Sigmoid colon (tissue), 7 donors: ENCODE data around the gene GSS. TPM values are rescaled to one million over a fixed set of nuclear protein-coding genes. Genes with fewer than 3 reads are reported as not detected.

Experiments
- DNase-seq: peaks from one replicate; pipeline ENCODE4 v3.0.0-alpha.2; 2019
- H3K27ac ChIP-seq, 4 donors: fragments of 200-600 bp; sonication (generic); one replicate each; pipeline ENCODE4 v1.5.1; 2016 to 2019; ENCODE audit warnings: mild to moderate bottlenecking in 1 of 4
- H3K27me3 ChIP-seq, 3 donors: fragments of 200-600 bp; sonication (generic); one replicate each; pipeline ENCODE4 v1.5.1; 2019; ENCODE audit warnings: mild to moderate bottlenecking in 1 of 3
- H3K36me3 ChIP-seq, 4 donors: fragments of 200-600 bp; sonication (generic); one replicate each; pipeline ENCODE4 v1.5.1; 2016 to 2019
- H3K4me1 ChIP-seq, 4 donors: fragments of 200-600 bp; sonication (generic); one replicate each; pipeline ENCODE4 v1.5.1; 2017 to 2019
- H3K4me3 ChIP-seq, 4 donors: fragments of 200-600 bp; sonication (generic); one replicate each; pipeline ENCODE4 v1.5.1; 2017 to 2019; ENCODE audit warnings: mild to moderate bottlenecking in 2 of 4, moderate library complexity in 1 of 4
- H3K9me3 ChIP-seq, 4 donors: fragments of 200-600 bp in 3 of 4; sonication (generic) in 3 of 4; one replicate each; pipeline versions ENCODE4 v1.5.1 to v1.6.1; 2013 to 2019
- EP300 ChIP-seq, 4 donors: sonication (generic); formaldehyde crosslinking; IDR thresholded peaks; one replicate each; pipeline ENCODE4 v1.6.1; 2017; ENCODE audit warnings: antibody characterized with exemption in 4 of 4
- POLR2A ChIP-seq, 2 donors: fragments of 450-650 bp; IDR thresholded peaks; one replicate each; pipeline ENCODE4 v1.6.1; 2016; ENCODE audit warnings: antibody characterized with exemption in 2 of 2, mild to moderate bottlenecking in 2 of 2, moderate library complexity in 2 of 2
- POLR2AphosphoS5 ChIP-seq, 4 donors: sonication (generic); formaldehyde crosslinking; IDR thresholded peaks; one replicate each; pipeline ENCODE4 v1.6.1; 2017; ENCODE audit warnings: antibody characterized with exemption in 4 of 4
- WGBS, 2 donors: extraction: QIAGEN DNeasy Blood & Tissue Kit; methylation state at CpG; one replicate each; pipeline ENCODE4 v1.1.7; 2013; 5-methylcytosine and 5-hydroxymethylcytosine counted together
- intact Hi-C: fragments of 100-400 bp; cut with DNase I; formaldehyde crosslinking; loops from one replicate; pipeline ENCODE4 v1.15.1; 2023
- polyA plus RNA-seq, 3 donors: library from polyadenylated mRNA; stranded (reverse); fragments of 200-250 nt; gene quantifications; one replicate each; pipeline ENCODE4 v1.2.3, GENCODE V29; 2013
- total RNA-seq, 4 donors: library from RNA; depleted of rRNA; stranded (reverse); fragments of >200 nt; gene quantifications; one replicate each; pipeline ENCODE4 v1.1.0, GENCODE V29; 2016
- TF ChIP-seq, protein P1 (sequence below), 4 experiments: fragments of 450-650 bp in 3 of 4; fragments of 200-600 bp in 1 of 4; IDR thresholded peaks; one replicate each; pipeline ENCODE4 v1.5.1; 2016 to 2019; ENCODE audit warnings: antibody characterized with exemption in 4 of 4, mild to moderate bottlenecking in 3 of 4, moderate library complexity in 2 of 4
- donor health status: healthy with polysubstance abuse.
- donor health status: Bipolar disorder and iron deficiency.
- donor health status: healthy.

Gene GSS
- total and polyA plus RNA-seq, 7 donors, result 22.9 to 80.7 (median 30.5) TPM

GRCh38 chr20:34970193-34970840 is 14.7 kb upstream of the GSS start:
- H3K27me3 ChIP-seq, result no peaks in the 10 kb centered on the region
- no peaks in the 10 kb centered on the region for H3K36me3 ChIP-seq
- intact Hi-C loops, result no loop called here
- no peaks in the 10 kb centered on the region for H3K4me1 ChIP-seq
- no peak overlapping the region for H3K27ac ChIP-seq
- no peak for DNase-seq
- H3K4me3 ChIP-seq, result no peak overlapping the region
- 96% methylated on average over 7 of the region's 7 CpGs for WGBS, 2 donors
- no peaks in the 10 kb centered on the region for H3K9me3 ChIP-seq
- TF ChIP-seq POLR2AphosphoS5 (IDR thresholded peaks at IDR 0.05), result no peak
- TF ChIP-seq, protein P1, sequence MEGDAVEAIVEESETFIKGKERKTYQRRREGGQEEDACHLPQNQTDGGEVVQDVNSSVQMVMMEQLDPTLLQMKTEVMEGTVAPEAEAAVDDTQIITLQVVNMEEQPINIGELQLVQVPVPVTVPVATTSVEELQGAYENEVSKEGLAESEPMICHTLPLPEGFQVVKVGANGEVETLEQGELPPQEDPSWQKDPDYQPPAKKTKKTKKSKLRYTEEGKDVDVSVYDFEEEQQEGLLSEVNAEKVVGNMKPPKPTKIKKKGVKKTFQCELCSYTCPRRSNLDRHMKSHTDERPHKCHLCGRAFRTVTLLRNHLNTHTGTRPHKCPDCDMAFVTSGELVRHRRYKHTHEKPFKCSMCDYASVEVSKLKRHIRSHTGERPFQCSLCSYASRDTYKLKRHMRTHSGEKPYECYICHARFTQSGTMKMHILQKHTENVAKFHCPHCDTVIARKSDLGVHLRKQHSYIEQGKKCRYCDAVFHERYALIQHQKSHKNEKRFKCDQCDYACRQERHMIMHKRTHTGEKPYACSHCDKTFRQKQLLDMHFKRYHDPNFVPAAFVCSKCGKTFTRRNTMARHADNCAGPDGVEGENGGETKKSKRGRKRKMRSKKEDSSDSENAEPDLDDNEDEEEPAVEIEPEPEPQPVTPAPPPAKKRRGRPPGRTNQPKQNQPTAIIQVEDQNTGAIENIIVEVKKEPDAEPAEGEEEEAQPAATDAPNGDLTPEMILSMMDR (IDR thresholded peaks at IDR 0.05), result no peak
- TF ChIP-seq POLR2A (IDR thresholded peaks at IDR 0.05), result no peak
- TF ChIP-seq EP300 (IDR thresholded peaks at IDR 0.05), result no peak

GRCh38 chr20:34968042-34968775 is 12.6 kb upstream of the GSS start:
- WGBS, 2 donors, result 87 to 91% methylated on average over 7 of the region's 7 CpGs
- no peaks in the 10 kb centered on the region for H3K4me1 ChIP-seq
- no peak overlapping the region for H3K27ac ChIP-seq
- no peaks in the 10 kb centered on the region for H3K9me3 ChIP-seq
- no peaks in the 10 kb centered on the region for H3K36me3 ChIP-seq
- H3K4me3 ChIP-seq, result no peak overlapping the region
- no peak for TF ChIP-seq POLR2AphosphoS5 (IDR thresholded peaks at IDR 0.05)
- TF ChIP-seq, protein P1 (IDR thresholded peaks at IDR 0.05), result no peak
- TF ChIP-seq POLR2A (IDR thresholded peaks at IDR 0.05), result no peak
- no peak for TF ChIP-seq EP300 (IDR thresholded peaks at IDR 0.05)
- H3K27me3 ChIP-seq, result no peaks in the 10 kb centered on the region
- no peak for DNase-seq
- intact Hi-C loops, result no loop called here

DNA sequence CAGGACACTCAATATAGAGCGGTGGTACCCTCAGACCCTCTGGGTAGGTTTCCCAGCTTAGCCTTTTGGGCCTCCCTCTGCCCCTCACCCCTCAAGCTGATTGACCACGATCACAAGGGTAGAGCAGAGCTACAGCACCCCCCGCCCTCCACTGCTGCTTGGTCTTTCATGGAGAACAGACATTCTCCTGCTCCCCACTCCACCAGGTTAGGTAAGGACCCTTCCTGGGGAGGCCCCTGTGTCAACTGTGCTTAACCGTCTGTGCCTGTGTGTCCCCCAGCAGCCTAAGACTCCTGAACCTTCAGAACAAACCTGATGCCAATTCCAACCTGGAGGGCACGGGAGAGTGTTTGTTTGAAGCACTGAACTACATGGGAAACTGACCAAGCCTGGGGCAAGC is 11.8 kb upstream of the GSS start:
- TF ChIP-seq, protein P1 (IDR thresholded peaks at IDR 0.05), result no peak
- TF ChIP-seq EP300 (IDR thresholded peaks at IDR 0.05) (no peak), POLR2A (IDR thresholded peaks at IDR 0.05) (no peak), POLR2AphosphoS5 (IDR thresholded peaks at IDR 0.05) (no peak)
- no peak for DNase-seq
- WGBS, 2 donors, result 89 to 95% methylated on average over 5 of the region's 5 CpGs
- Histone ChIP-seq H3K4me3 (no peak overlapping the region), H3K9me3 (no peaks in the 10 kb centered on the region), H3K4me1 (no peaks in the 10 kb centered on the region), H3K36me3 (no peaks in the 10 kb centered on the region), H3K27ac (no peak overlapping the region), H3K27me3 (no peaks in the 10 kb centered on the region)
- intact Hi-C loops, result no loop called here

DNA sequence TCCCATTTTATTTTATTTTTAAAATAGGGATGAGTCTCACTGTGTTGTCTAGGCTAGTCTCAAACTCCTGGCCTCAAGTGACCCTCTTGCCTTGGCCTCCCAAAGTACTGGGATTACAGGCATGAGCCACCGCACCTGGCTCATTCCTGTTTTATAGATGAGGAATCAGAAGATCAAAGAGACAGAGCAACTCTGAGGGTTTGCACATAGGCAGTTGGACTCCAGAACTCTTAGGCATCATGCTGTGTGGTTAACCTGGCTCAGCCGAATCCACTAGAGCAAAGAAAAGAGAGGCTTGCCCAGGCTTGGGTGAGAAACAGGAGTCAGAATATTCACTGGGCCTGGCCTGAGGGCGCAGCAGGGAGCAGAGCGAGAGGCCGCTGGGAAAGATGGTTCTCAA is 9.4 kb upstream of the GSS start:
- H3K4me3 ChIP-seq, result no peak overlapping the region
- DNase-seq, result no peak
- no peak overlapping the region for H3K27ac ChIP-seq
- H3K4me1 ChIP-seq, result no peaks in the 10 kb centered on the region
- intact Hi-C loops, result no loop called here
- TF ChIP-seq POLR2A (IDR thresholded peaks at IDR 0.05) (no peak), EP300 (IDR thresholded peaks at IDR 0.05) (no peak), POLR2AphosphoS5 (IDR thresholded peaks at IDR 0.05) (no peak)
- TF ChIP-seq, protein P1 (IDR thresholded peaks at IDR 0.05), result no peak
- H3K36me3 ChIP-seq, result no peaks in the 10 kb centered on the region
- H3K9me3 ChIP-seq, result no peaks in the 10 kb centered on the region
- 87 to 90% methylated on average over 5 of the region's 5 CpGs for WGBS, 2 donors
- H3K27me3 ChIP-seq, result no peaks in the 10 kb centered on the region
